Measurements from ENCODE around the gene SLC29A1.

DNA sequence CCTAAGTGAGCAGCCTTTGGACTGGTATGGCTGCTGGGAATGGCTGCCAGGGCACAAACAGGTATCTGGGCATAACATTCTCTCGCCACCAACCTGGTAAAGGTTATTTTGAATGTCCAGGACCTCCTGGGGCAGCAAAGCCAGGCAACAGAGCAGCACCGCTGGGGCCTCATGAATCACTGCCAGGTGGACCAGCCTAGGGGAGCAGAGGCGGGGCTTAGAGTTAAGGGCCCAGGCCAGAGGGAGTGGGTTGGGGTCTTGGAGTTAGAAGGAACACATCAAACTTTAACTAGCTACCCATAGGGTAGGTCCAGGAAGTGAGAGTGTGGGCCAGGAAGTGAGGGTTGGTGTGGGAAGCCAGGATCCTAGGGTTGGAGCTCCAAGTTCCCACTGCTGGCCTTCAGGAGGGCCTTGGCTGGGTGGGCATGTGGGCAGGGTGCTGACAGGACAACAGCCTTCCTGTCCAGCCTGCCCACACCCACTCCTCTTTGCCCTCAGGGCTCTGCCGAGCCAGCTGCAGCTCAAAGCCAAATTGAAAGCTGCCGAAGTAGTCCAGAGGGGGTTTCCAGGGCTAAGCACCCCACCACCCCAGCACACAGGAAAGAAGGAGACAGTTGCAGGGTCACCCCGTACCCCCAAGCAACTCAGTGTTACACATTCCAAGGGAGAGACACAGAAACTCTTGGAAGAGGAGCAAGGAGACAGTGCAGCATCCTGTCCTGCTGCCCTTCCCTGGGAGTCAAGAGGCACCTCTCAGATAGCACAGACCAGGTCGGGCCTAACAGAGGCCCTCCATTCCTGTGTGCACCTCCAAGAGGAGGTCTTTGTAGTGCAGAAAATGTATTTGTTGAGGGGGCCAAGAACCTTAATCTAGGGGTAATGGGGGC, 39.3 kb downstream of the SLC29A1 start:
- no peak for TF ChIP-seq POLR2A (IDR thresholded peaks at IDR 0.05)
- TF ChIP-seq, protein P1, sequence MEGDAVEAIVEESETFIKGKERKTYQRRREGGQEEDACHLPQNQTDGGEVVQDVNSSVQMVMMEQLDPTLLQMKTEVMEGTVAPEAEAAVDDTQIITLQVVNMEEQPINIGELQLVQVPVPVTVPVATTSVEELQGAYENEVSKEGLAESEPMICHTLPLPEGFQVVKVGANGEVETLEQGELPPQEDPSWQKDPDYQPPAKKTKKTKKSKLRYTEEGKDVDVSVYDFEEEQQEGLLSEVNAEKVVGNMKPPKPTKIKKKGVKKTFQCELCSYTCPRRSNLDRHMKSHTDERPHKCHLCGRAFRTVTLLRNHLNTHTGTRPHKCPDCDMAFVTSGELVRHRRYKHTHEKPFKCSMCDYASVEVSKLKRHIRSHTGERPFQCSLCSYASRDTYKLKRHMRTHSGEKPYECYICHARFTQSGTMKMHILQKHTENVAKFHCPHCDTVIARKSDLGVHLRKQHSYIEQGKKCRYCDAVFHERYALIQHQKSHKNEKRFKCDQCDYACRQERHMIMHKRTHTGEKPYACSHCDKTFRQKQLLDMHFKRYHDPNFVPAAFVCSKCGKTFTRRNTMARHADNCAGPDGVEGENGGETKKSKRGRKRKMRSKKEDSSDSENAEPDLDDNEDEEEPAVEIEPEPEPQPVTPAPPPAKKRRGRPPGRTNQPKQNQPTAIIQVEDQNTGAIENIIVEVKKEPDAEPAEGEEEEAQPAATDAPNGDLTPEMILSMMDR (IDR thresholded peaks at IDR 0.05) = no peak
